Left ventricle myocardium superior (tissue), 1 donor: ENCODE measurements around the gene RNF213. TPM values are rescaled to one million over a fixed set of nuclear protein-coding genes. Genes with fewer than 3 reads are reported as not detected.
"Not testable (repeated sequence)": the region's sequence is repeated elsewhere in the genome, so short reads cannot be mapped to it uniquely, and the experiment has no call there.

ENCODE experiments used
- ATAC-seq: fragments of 200-7000 bp; cut with Tn5 transposase; one replicate; pipeline ENCODE4 v1.9.1; 2020; ENCODE audit warnings: mild to moderate bottlenecking, moderate library complexity
- DNase-seq: peaks from one replicate; pipeline ENCODE4 v3.0.0-alpha.2; 2020
- intact Hi-C: fragments of 100-400 bp; cut with micrococcal nuclease; formaldehyde crosslinking; loops from one replicate; pipeline ENCODE4 v1.11.0; 2022
- total RNA-seq: library from RNA; stranded (reverse); fragmentation: NEBNext Ultra II Directional; extraction: Animal tissue kit (Norgen Biotek cat#: 25700); gene quantifications from one replicate; pipeline ENCODE4 v1.2.1, GENCODE V29; 2021
- donor health status: DM: no; HTN: yes; CAD: no; lungs with severe emphysema.

The RNF213 gene
- total RNA-seq, 1 donor from 2014 or later, result 25.7 TPM

GRCh38 chr17:80285237-80285920, 24.7 kb downstream of the RNF213 start:
- DNase-seq, result peak; percentile 18
- ATAC-seq, result no peak
- intact Hi-C loops, result no loop called here

- intact Hi-C loops, result no loop called here
- ATAC-seq (no peak), DNase-seq (peak; percentile 16)
These were observed 25.9 kb downstream of the RNF213 start for GRCh38 chr17:80286638-80286960.

- intact Hi-C loops, result no loop called here
These were observed 26.4 kb downstream of the RNF213 start for GRCh38 chr17:80287038-80287437.

GRCh38 chr17:80287806-80288567, 27.3 kb downstream of the RNF213 start:
- ATAC-seq (no peak), DNase-seq (peak; percentile 27)
- intact Hi-C loops, result no loop called here

More at GRCh38 chr17:80287038-80287437, 26.4 kb downstream of the RNF213 start:
- DNase-seq, result no peak
- ATAC-seq, result no peak

- DNase-seq, result peak; percentile 12
These were observed 29.0 kb downstream of the RNF213 start for GRCh38 chr17:80289616-80290015.

DNA sequence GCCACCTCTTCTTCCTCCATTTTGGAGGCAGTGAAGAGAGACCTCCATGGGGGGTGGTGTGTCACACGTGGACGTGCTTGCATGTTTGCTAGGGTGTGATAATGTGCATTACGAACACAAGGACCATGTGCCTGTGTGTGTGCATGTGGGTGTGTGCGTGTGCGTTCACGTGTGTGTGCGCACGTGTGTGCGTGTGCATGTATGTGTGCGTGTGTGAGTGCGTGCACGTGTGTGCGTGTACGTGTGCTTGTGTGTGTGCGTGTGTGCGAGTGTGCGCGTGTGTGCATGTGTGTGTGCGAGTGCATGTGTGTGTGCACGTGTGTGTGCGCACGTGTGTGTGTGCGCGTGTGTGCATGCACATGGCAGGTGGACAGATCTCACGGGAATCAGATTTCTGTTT, 29.5 kb downstream of the RNF213 start:
- DNase-seq, result peak; percentile 3
- no peak for ATAC-seq
- intact Hi-C loops, result no loop called here

More at GRCh38 chr17:80289616-80290015, 29.0 kb downstream of the RNF213 start:
- ATAC-seq, result no peak
- intact Hi-C loops, result no loop called here

GRCh38 chr17:80291260-80291659, 30.6 kb downstream of the RNF213 start:
- ATAC-seq (no peak), DNase-seq (no peak)
- intact Hi-C loops, result no loop called here

- ATAC-seq (no peak), DNase-seq (no peak)
- intact Hi-C loops, result no loop called here
These were observed 31.2 kb downstream of the RNF213 start for GRCh38 chr17:80291691-80292487.

GRCh38 chr17:80292521-80292971, 31.9 kb downstream of the RNF213 start:
- intact Hi-C loops, result no loop called here

GRCh38 chr17:80294210-80294609, 33.6 kb downstream of the RNF213 start:
- intact Hi-C loops, result no loop called here
- ATAC-seq, result peak; percentile 24

More at GRCh38 chr17:80292521-80292971, 31.9 kb downstream of the RNF213 start:
- ATAC-seq (no peak), DNase-seq (no peak)

GRCh38 chr17:80294653-80295052, 34.0 kb downstream of the RNF213 start:
- ATAC-seq (no peak), DNase-seq (no peak)
- intact Hi-C loops, result no loop called here

More at GRCh38 chr17:80294210-80294609, 33.6 kb downstream of the RNF213 start:
- no peak for DNase-seq

DNA sequence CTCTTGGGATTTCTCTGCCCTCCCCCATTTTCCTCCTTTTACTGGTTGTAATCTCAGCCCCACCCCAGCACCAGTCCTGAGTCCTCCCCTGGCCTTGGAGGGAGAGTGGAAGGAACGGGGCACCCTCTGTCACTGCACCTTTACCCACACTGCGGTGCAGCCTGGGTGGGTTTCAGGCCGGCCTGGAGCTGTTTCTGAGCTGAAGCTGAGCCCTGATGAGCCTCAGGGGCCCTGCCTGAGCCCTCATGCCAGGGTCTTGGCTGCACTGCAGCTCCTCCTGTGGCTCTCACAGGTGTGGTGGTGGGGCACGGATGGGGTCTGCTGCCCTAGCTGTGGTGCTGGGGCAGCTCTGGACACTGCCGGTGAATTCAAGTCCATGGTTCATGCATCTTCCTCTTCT, 34.5 kb downstream of the RNF213 start:
- DNase-seq, result no peak
- no peak for ATAC-seq
- intact Hi-C loops, result no loop called here

GRCh38 chr17:80295559-80295958, 34.9 kb downstream of the RNF213 start:
- intact Hi-C loops, result no loop called here
- DNase-seq, result no peak
- no peak for ATAC-seq

DNA sequence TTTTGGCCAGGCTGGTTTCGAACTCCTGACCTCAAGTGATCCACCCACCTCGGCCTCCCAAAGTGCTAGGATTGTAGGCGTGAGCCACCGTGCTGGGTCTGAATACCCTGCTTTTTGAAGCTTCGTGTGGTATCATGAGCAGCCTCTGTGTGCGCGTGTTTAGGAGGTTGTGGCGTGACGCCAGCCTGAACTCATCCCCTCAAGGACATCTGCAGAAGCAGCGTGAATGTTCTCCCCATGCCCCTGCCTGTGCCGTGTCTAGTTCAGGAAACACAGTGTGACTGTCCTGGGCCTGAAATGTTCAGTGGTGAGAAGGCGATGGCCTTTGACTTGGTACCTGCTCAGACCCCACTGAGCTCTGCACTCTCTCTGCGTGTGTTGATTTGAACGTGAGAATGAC, 35.6 kb downstream of the RNF213 start:
- no peak for ATAC-seq
- DNase-seq, result no peak
- intact Hi-C loops, result no loop called here

DNA sequence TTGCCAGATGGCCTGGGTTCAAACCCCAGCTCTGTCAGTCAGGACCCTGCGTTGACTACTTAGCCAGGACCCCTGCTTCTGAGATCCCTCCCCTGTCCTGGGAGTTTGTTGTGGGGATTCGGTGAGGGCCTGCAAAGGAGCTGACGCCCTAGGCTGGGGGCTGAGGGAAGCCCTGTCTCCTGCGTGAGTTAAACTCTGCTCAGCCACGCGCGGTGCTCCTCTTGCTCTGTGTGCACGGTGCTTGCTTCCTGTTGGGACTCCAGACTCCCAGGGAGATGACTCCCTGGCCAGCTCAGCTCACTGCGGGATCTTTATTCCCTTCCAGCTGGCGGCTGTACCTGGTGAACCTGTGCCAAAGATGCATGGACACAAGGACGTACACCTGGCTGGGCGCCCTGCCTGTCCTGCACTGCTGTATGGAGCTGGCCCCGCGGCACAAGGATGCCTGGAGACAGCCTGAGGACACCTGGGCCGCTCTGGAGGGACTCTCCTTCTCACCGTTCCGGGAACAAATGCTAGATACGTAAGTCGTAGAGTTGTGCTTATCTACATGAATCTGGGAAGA, 37.4 kb downstream of the RNF213 start:
- DNase-seq, result no peak

DNA sequence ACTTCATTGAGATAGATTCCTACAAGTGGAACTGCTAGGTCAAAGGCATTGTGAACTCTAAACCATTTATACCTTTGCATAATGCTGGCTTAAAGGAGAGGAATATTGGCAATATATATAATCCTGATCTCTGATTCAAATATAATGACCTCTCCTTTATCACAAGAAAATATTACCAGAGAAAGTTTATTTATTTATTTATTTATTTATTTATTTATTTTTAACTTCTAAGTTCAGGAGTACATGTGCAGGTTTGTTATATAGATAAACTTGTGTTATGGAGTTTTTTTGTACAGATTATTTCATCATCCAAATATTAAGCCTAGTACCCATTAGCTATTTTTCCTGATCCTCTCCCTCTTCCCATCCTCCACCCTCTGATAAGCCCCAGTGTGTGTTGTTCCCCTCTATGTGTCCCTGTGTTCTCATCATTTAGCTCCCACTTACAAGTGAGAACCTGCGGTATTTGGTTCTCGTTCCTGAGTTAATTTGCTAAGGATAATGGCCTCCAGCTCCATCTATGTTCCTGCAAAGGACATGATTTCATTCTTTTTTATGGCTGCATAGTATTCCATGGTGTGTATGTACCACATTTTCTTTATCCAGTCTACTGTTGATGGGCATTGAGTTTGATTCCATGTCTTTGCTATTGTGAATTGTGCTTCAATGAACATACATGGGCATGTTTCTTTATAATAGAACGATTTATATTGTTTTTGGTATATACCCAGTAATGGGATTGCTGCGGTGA, 38.9 kb downstream of the RNF213 start:
- DNase-seq, ATAC-seq, intact Hi-C loops: not testable (repeated sequence)

More for the DNA sequence above, 37.4 kb downstream of the RNF213 start:
- ATAC-seq, result no peak
- intact Hi-C loops, result no loop called here

- intact Hi-C loops, ATAC-seq, DNase-seq: not testable (repeated sequence)
These were observed 40.1 kb downstream of the RNF213 start for GRCh38 chr17:80300756-80301155.

DNA sequence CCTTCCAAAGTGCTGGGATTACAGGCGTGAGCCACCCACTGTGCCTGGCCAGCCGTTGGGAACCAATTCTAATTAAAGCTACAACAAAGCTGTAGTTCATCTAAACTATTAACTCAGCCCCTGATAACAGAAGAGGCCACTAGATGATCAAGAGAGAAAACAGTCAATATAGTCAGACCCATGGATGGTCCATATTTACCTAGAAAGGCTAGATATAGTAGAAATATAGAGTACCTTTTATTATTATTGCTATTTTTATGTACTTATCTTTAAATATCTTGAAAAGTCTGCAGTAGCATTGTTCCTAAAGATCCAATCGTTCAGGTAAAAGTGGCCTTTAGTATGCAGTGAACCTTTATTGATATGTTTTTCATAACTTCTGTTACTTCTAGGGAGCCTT, 43.2 kb downstream of the RNF213 start:
- intact Hi-C loops, result no loop called here
- DNase-seq (no peak), ATAC-seq (no peak)
